CD14-positive monocyte (primary cell): ENCODE measurements around the gene GPX5. TPM values are rescaled to one million over a fixed set of nuclear protein-coding genes. Genes with fewer than 3 reads are reported as not detected.
A peak's percentile ranks its signal among the peaks of the same experiment; 100 is the strongest.

Experiments
- DNase-seq, 3 donors: peaks; one replicate each; pipeline ENCODE4 v3.0.0-alpha.2; 2011 to 2022
- H2AFZ ChIP-seq: 2 replicates; pipeline ENCODE4 v1.6.0; 2012; ENCODE audit warnings: mild to moderate bottlenecking, low read depth, low read length, inconsistent platforms; ENCODE audit not compliant: insufficient read depth, poor library complexity, severe bottlenecking
- H3K27ac ChIP-seq, 2 donors: 1 replicate in 1 of 2; 2 replicates in 1 of 2; pipeline ENCODE4 v1.5.1; 2012 to 2013; ENCODE audit warnings: low read length in 2 of 2, control low read depth in 1 of 2, inconsistent platforms in 1 of 2, low read depth in 1 of 2, mild to moderate bottlenecking in 1 of 2
- H3K27me3 ChIP-seq, 2 donors: one replicate each; pipeline versions ENCODE4 v1.6.0 to v1.6.1; 2011 to 2013; ENCODE audit warnings: low read length in 2 of 2; ENCODE audit not compliant: control insufficient read depth in 2 of 2, insufficient read depth in 2 of 2
- H3K36me3 ChIP-seq, 2 donors: replicated peaks in 1 of 2; 1 replicate in 1 of 2; 2 replicates in 1 of 2; pipeline versions ENCODE4 v1.5.1 to v1.6.1; 2012 to 2013; ENCODE audit warnings: low read length in 2 of 2, control low read depth in 1 of 2, inconsistent platforms in 1 of 2, mild to moderate bottlenecking in 1 of 2; ENCODE audit not compliant: insufficient read depth in 2 of 2, control insufficient read depth in 1 of 2
- H3K4me1 ChIP-seq, 2 donors: 1 replicate in 1 of 2; 2 replicates in 1 of 2; pipeline versions ENCODE4 v1.5.1 to v1.6.1; 2012 to 2013; ENCODE audit warnings: low read length in 2 of 2, control low read depth in 1 of 2, inconsistent platforms in 1 of 2, mild to moderate bottlenecking in 1 of 2, moderate library complexity in 1 of 2; ENCODE audit not compliant: insufficient read depth in 2 of 2, control insufficient read depth in 1 of 2
- H3K4me2 ChIP-seq: replicated peaks from 2 replicates; pipeline ENCODE3; 2012; ENCODE audit warnings: low read length, moderate library complexity, mild to moderate bottlenecking; ENCODE audit not compliant: poor library complexity, severe bottlenecking; ENCODE audit errors: extremely low read depth
- H3K4me3 ChIP-seq, 3 experiments: fragments of 200-600 bp in 1 of 3; sonication (generic) in 1 of 3; replicated peaks in 1 of 3; 1 replicate in 2 of 3; 2 replicates in 1 of 3; pipeline ENCODE4 v1.5.1; 2011 to 2013; ENCODE audit warnings: low read length in 3 of 3, mild to moderate bottlenecking in 3 of 3, control low read depth in 2 of 3, low read depth in 2 of 3, inconsistent platforms in 1 of 3, moderate library complexity in 1 of 3
- H3K79me2 ChIP-seq: 2 replicates; pipeline ENCODE4 v1.6.0; 2012; ENCODE audit warnings: mild to moderate bottlenecking, control low read depth, inconsistent platforms, low read length, moderate library complexity; ENCODE audit not compliant: insufficient read depth
- H3K9ac ChIP-seq: 2 replicates; pipeline ENCODE4 v1.6.0; 2017; ENCODE audit warnings: low read length, mild to moderate bottlenecking; ENCODE audit not compliant: insufficient read depth, poor library complexity, severe bottlenecking
- H3K9me3 ChIP-seq, 2 donors: replicated peaks in 1 of 2; 1 replicate in 1 of 2; 2 replicates in 1 of 2; pipeline versions ENCODE4 v1.5.1 to v1.6.1; 2012 to 2013; ENCODE audit warnings: low read length in 2 of 2, control low read depth in 1 of 2; ENCODE audit not compliant: control insufficient read depth in 1 of 2, insufficient read depth in 1 of 2
- H4K20me1 ChIP-seq: 2 replicates; pipeline ENCODE4 v1.6.0; 2012; ENCODE audit warnings: mild to moderate bottlenecking, low read length, control low read depth, moderate library complexity; ENCODE audit not compliant: insufficient read depth
- H3K27ac Mint-ChIP-seq, 7 donors: one replicate each; pipeline ENCODE4 v1.8.0; 2020; ENCODE audit warnings: mild to moderate bottlenecking in 7 of 7, mixed read lengths in 7 of 7, moderate library complexity in 6 of 7, inconsistent platforms in 2 of 7
- H3K27me3 Mint-ChIP-seq, 3 donors: one replicate each; pipeline ENCODE4 v1.8.0; 2021 to 2022; ENCODE audit warnings: low read depth in 3 of 3, mild to moderate bottlenecking in 3 of 3, mixed read lengths in 3 of 3, moderate library complexity in 3 of 3, inconsistent platforms in 1 of 3
- H3K36me3 Mint-ChIP-seq, 2 donors: one replicate each; pipeline ENCODE4 v1.8.0; 2020; ENCODE audit warnings: mixed read lengths in 2 of 2, inconsistent platforms in 1 of 2, mild to moderate bottlenecking in 1 of 2
- H3K4me1 Mint-ChIP-seq: one replicate; pipeline ENCODE4 v1.8.0; 2020; ENCODE audit warnings: mild to moderate bottlenecking, mixed read lengths
- H3K4me3 Mint-ChIP-seq, 2 donors: one replicate each; pipeline ENCODE4 v1.8.0; 2020; ENCODE audit warnings: mild to moderate bottlenecking in 2 of 2, mixed read lengths in 2 of 2, moderate library complexity in 1 of 2
- H3K9me3 Mint-ChIP-seq, 7 donors: one replicate each; pipeline ENCODE4 v1.8.0; 2020 to 2022; ENCODE audit warnings: mixed read lengths in 7 of 7, mild to moderate bottlenecking in 6 of 7, moderate library complexity in 6 of 7, inconsistent platforms in 2 of 7
- CTCF ChIP-seq: fragments of 200-600 bp; IDR thresholded peaks from one replicate; pipeline ENCODE4 v1.8.0; 2022; ENCODE audit warnings: antibody characterized with exemption, mild to moderate bottlenecking
- WGBS: methylation state at CpG from one replicate; pipeline ENCODE4 v1.1.5; 2013; ENCODE audit warnings: missing lambda C conversion rate; ENCODE audit not compliant: insufficient coverage; 5-methylcytosine and 5-hydroxymethylcytosine counted together
- intact Hi-C, 2 donors: fragments of 100-400 bp; cut with micrococcal nuclease; formaldehyde crosslinking; loops; one replicate each; pipeline versions ENCODE4 v1.15.0 to v1.15.1; 2023
- polyA plus RNA-seq, 3 donors: library from polyadenylated mRNA; depleted of rRNA in 1 of 3; unstranded in 2 of 3; stranded (reverse) in 1 of 3; fragments of 300-500 nt in 2 of 3; fragments of >200 nt in 1 of 3; fragmentation: Illumina TruSeq in 2 of 3; gene quantifications; 1 replicate in 2 of 3; 2 replicates in 1 of 3; pipeline ENCODE4 v1.2.3, GENCODE V29; 2012 to 2021

GPX5 gene
- polyA plus RNA-seq, 3 donors = not detected

- Histone ChIP-seq H3K36me3 (no peaks in the 10 kb centered on the region), H3K4me2 (no peak overlapping the region), H2AFZ (no peak overlapping the region), H3K79me2 (no peaks in the 10 kb centered on the region), H3K27ac (no peak overlapping the region), H3K27me3 (peaks cover 4 to 13% of the 10 kb centered on the region in 2 donors), H3K4me1 (no peaks in the 10 kb centered on the region), H3K4me3 (no peak overlapping the region), H4K20me1 (no peaks in the 10 kb centered on the region), H3K9me3 (no peaks in the 10 kb centered on the region), H3K9ac (no peak overlapping the region)
- Mint-ChIP-seq H3K27ac (no peak overlapping the region), H3K36me3 (no peaks in the 10 kb centered on the region), H3K4me3 (peak overlapping the region in 1 of 2 donors; percentile 4), H3K4me1 (no peaks in the 10 kb centered on the region), H3K27me3 (peaks cover 6 to 25% (median 11%) of the 10 kb centered on the region in 3 donors), H3K9me3 (peaks cover 0 to 2% (median 2%) of the 10 kb centered on the region in 7 donors)
- no CpG with 5 or more reads among the region's 1 CpG for WGBS
- no peak for TF ChIP-seq CTCF
- intact Hi-C loops = no loop called here
- DNase-seq = no peak
Measured at GRCh38 chr6:28530777-28531176, 5.1 kb downstream of the GPX5 start.

DNA sequence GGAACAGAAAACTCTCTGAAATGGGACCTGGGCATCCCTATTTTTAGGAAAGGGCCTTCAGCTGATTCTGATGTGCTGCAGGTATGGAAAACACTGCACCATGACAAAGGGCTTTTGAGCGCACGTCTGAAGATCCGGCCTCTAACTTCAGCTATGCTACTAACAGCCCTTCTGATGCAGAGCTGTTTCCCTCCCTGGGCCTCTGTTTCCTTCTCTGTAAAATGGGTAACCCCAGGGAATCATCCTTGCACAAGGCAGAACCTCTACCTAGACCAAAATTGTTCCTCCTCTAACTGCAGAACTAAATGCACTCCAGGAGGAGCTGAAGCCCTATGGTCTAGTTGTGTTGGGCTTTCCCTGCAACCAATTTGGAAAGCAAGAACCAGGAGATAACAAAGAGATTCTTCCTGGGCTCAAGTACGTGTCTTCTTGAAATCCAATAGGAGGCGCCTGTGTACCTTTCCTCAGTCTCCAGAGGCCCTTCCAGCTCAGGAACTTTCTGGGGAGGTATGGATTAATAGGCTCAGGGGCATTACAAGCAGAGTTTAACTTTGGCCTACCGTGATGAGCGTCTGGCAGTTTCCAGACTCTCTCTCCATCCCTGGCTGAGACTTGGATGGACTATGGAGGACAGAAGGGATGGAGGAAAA is 5.9 kb downstream of the GPX5 start:
- 92% methylated on average over 2 of the region's 7 CpGs for WGBS
- Mint-ChIP-seq H3K27me3 (peaks cover 9 to 26% (median 13%) of the 10 kb centered on the region in 3 donors), H3K4me3 (no peak overlapping the region), H3K9me3 (peaks cover 0 to 3% (median 2%) of the 10 kb centered on the region in 7 donors), H3K36me3 (no peaks in the 10 kb centered on the region), H3K27ac (no peak overlapping the region), H3K4me1 (no peaks in the 10 kb centered on the region)
- Histone ChIP-seq H3K9me3 (no peaks in the 10 kb centered on the region), H4K20me1 (no peaks in the 10 kb centered on the region), H3K79me2 (no peaks in the 10 kb centered on the region), H3K36me3 (no peaks in the 10 kb centered on the region), H3K9ac (no peak overlapping the region), H2AFZ (no peak overlapping the region), H3K4me1 (no peaks in the 10 kb centered on the region), H3K4me3 (no peak overlapping the region), H3K4me2 (no peak overlapping the region), H3K27me3 (peaks cover 11 to 16% of the 10 kb centered on the region in 2 donors), H3K27ac (no peak overlapping the region)
- no peak for DNase-seq
- intact Hi-C loops = no loop called here
- no peak for TF ChIP-seq CTCF
